K562 (cell line): ENCODE measurements around the gene WDR27. TPM values are rescaled to one million over a fixed set of nuclear protein-coding genes. Genes with fewer than 3 reads are reported as not detected.

ENCODE experiments used
- ATAC-seq: fragments of 200-7000 bp; cut with Tn5 transposase; 3 replicates; pipeline ENCODE4 v1.9.1; 2020; ENCODE audit warnings: moderate library complexity
- BruUV-seq: library from RNA; stranded (reverse); fragments of 400-500 nt; replicated peaks from 2 replicates; lab custom pipeline; 2021; lab: Mats Ljungman, UMichigan
- CTCF ChIA-PET: fragments of 300-600 bp; formaldehyde crosslinking; extraction: SDS; loops from one replicate; lab custom pipeline; 2021; ENCODE audit warnings: low intra/inter-chr PET ratio; lab: Yijun Ruan, JAX
- POLR2A ChIA-PET: fragments of 300-600, 350-650 bp; sonication (Branson Sonifier 250); formaldehyde crosslinking; extraction: SDS; loops from one replicate; lab custom pipeline; 2021; ENCODE audit warnings: antibody characterized with exemption, inconsistent platforms; lab: Yijun Ruan, JAX
- DNase-seq, 4 experiments: peaks; one replicate each; pipeline versions ENCODE4 v3.0.0 to v3.0.0-alpha.2; 2011 to 2018; ENCODE audit warnings: low spot score in 3 of 4, mixed read lengths in 3 of 4; ENCODE audit errors: extremely low read depth in 1 of 4
- FAIRE-seq: peaks from 2 replicates; lab custom pipeline; 2011; peaks lifted over from hg19 to GRCh38; lab: Jason Lieb, UNC
- H2AFZ ChIP-seq: 2 replicates; pipeline ENCODE4 v1.6.0; 2011; ENCODE audit warnings: low read depth, low read length, control low read depth, inconsistent platforms
- H3K27ac ChIP-seq: fragments of 200-600 bp; 3 replicates; pipeline ENCODE4 v1.8.0; 2011; ENCODE audit warnings: low read depth, mild to moderate bottlenecking, control low read depth, inconsistent platforms, low read length, moderate library complexity, mixed read lengths; ENCODE audit errors: extremely low read depth
- H3K27me3 ChIP-seq, 2 experiments: fragments of 300-600 bp in 1 of 2; 2 replicates in 1 of 2; 3 replicates in 1 of 2; pipeline versions ENCODE4 v1.6.0 to v1.8.0; 2011; ENCODE audit warnings: inconsistent platforms in 2 of 2, low read length in 2 of 2, mild to moderate bottlenecking in 1 of 2, mixed read lengths in 1 of 2, moderate library complexity in 1 of 2; ENCODE audit not compliant: control insufficient read depth in 2 of 2, insufficient read depth in 2 of 2
- H3K36me3 ChIP-seq: fragments of 300-600 bp; 3 replicates; pipeline ENCODE4 v1.8.0; 2011; ENCODE audit warnings: mild to moderate bottlenecking, low read length, inconsistent platforms; ENCODE audit not compliant: control insufficient read depth, insufficient read depth
- H3K4me1 ChIP-seq, 2 experiments: fragments of 200-600 bp in 1 of 2; replicated peaks in 1 of 2; 2 replicates in 1 of 2; 3 replicates in 1 of 2; pipeline versions ENCODE4 v1.5.1 to v1.8.0; 2011; ENCODE audit warnings: inconsistent platforms in 2 of 2, low read length in 2 of 2, mild to moderate bottlenecking in 1 of 2, mixed read lengths in 1 of 2, moderate library complexity in 1 of 2; ENCODE audit not compliant: control insufficient read depth in 2 of 2, insufficient read depth in 2 of 2
- H3K4me2 ChIP-seq: 2 replicates; pipeline ENCODE4 v1.6.1; 2011; ENCODE audit warnings: low read length, control low read depth, inconsistent platforms, mixed read lengths; ENCODE audit not compliant: insufficient read depth
- H3K4me3 ChIP-seq: fragments of 200-600 bp; sonication (generic), shearing (Covaris generic); 2 replicates; pipeline ENCODE4 v1.5.1; 2016; ENCODE audit warnings: control low read depth, inconsistent platforms
- H3K79me2 ChIP-seq: fragments of 200-600 bp; 3 replicates; pipeline ENCODE4 v1.8.0; 2011; ENCODE audit warnings: low read length, inconsistent platforms; ENCODE audit not compliant: control insufficient read depth, insufficient read depth
- H3K9ac ChIP-seq, 2 experiments: 2 replicates each; pipeline versions ENCODE4 v1.6.0 to v1.6.1; 2011; ENCODE audit warnings: low read depth in 2 of 2, low read length in 2 of 2, control low read depth in 1 of 2, inconsistent platforms in 1 of 2, mild to moderate bottlenecking in 1 of 2, mixed read lengths in 1 of 2; ENCODE audit not compliant: insufficient read depth in 1 of 2
- H3K9me1 ChIP-seq: one replicate; pipeline ENCODE4 v1.6.0; 2011; ENCODE audit warnings: inconsistent platforms, mild to moderate bottlenecking, low read length, moderate library complexity; ENCODE audit not compliant: control insufficient read depth, insufficient read depth
- H3K9me3 ChIP-seq: replicated peaks from 2 replicates; pipeline ENCODE4 v1.5.1; 2011; ENCODE audit warnings: low read depth, low read length, inconsistent platforms; ENCODE audit not compliant: control insufficient read depth, insufficient read depth
- H4K20me1 ChIP-seq: replicated peaks from 2 replicates; pipeline ENCODE4 v1.6.1; 2011; ENCODE audit warnings: low read length, inconsistent platforms, mixed read lengths; ENCODE audit not compliant: control insufficient read depth, insufficient read depth
- ARID3A ChIP-seq: IDR thresholded peaks from 2 replicates; pipeline ENCODE4 v1.6.1; 2012; ENCODE audit warnings: low read depth, low read length, improper control_type of control experiment, borderline replicate concordance
- DEAF1 ChIP-seq: fragments of 450-650 bp; formaldehyde crosslinking; IDR thresholded peaks from 2 replicates; pipeline ENCODE4 v1.4.0; 2020; ENCODE audit warnings: mild to moderate bottlenecking, moderate library complexity
- EHMT2 ChIP-seq: fragments of 450-650 bp; IDR thresholded peaks from 2 replicates; pipeline ENCODE4 v1.6.1; 2018; ENCODE audit warnings: antibody characterized with exemption
- FOXP1 ChIP-seq: sonication (generic); formaldehyde crosslinking; IDR thresholded peaks from 2 replicates; pipeline ENCODE4 v1.8.0; 2022; ENCODE audit warnings: mild to moderate bottlenecking, missing genetic modification reagents
- GTF2A2 ChIP-seq: IDR thresholded peaks from 2 replicates; pipeline ENCODE4 v1.6.1; 2016; ENCODE audit warnings: mild to moderate bottlenecking, missing genetic modification characterization, missing compliant biosample characterization
- HDAC1 ChIP-seq, 2 experiments: fragments of 450-650 bp; IDR thresholded peaks; 2 replicates each; pipeline ENCODE4 v1.6.1; 2016 to 2017; ENCODE audit warnings: inconsistent platforms in 1 of 2, mild to moderate bottlenecking in 1 of 2, moderate library complexity in 1 of 2
- IFI16 ChIP-seq: fragments of 250-450 bp; sonication (Bioruptor Pico); IDR thresholded peaks from 2 replicates; pipeline ENCODE4 v2.1.2; 2022; ENCODE audit warnings: mild to moderate bottlenecking, inconsistent platforms
- IRF2 ChIP-seq: sonication (generic); formaldehyde crosslinking; IDR thresholded peaks from 2 replicates; pipeline ENCODE4 v1.8.1; 2022; ENCODE audit warnings: mild to moderate bottlenecking, missing genetic modification reagents
- PHF8 ChIP-seq: fragments of 200-600 bp; sonication (generic); IDR thresholded peaks from 2 replicates; pipeline ENCODE4 v1.6.1; 2012; ENCODE audit warnings: mixed run types, mild to moderate bottlenecking, inconsistent platforms, low read length, moderate library complexity, borderline replicate concordance
- PTTG1 ChIP-seq: fragments of 450-650 bp; IDR thresholded peaks from 2 replicates; pipeline ENCODE4 v1.6.1; 2016; ENCODE audit warnings: low read depth, mild to moderate bottlenecking, missing genetic modification characterization, missing compliant biosample characterization
- SMAD2 ChIP-seq: fragments of 150-350 bp; IDR thresholded peaks from 2 replicates; pipeline ENCODE4 v1.6.1; 2014; ENCODE audit warnings: low read depth, mild to moderate bottlenecking, low read length
- TCF7 ChIP-seq: sonication (generic); IDR thresholded peaks from 2 replicates; pipeline ENCODE4 v1.6.1; 2016; ENCODE audit warnings: antibody characterized with exemption, borderline replicate concordance
- XRCC4 ChIP-seq: IDR thresholded peaks from one replicate; pipeline ENCODE4 v1.6.1; 2011; ENCODE audit not compliant: insufficient read depth, insufficient read length; ENCODE audit errors: extremely low read depth
- ZNF354B ChIP-seq: fragments of 250-450 bp; sonication (Bioruptor Pico); IDR thresholded peaks from 2 replicates; pipeline ENCODE4 v1.4.0; 2020
- ZNF551 ChIP-seq: fragments of 250-450 bp; sonication (Bioruptor Pico); IDR thresholded peaks from 2 replicates; pipeline ENCODE4 v1.5.0; 2021; ENCODE audit warnings: mild to moderate bottlenecking, moderate library complexity
- ZNF589 ChIP-seq: fragments of 200-800 bp; sonication (Bioruptor generic); IDR thresholded peaks from 2 replicates; pipeline ENCODE4 v1.6.1; 2016; ENCODE audit warnings: low read depth, missing genetic modification characterization, missing compliant biosample characterization
- ZNF655 ChIP-seq: fragments of 250-450 bp; sonication (Bioruptor Pico); IDR thresholded peaks from 2 replicates; pipeline ENCODE4 v1.5.0; 2021
- WGBS: fragments of 100-300 bp; shearing (Covaris generic); methylation state at CpG from one replicate; pipeline ENCODE4 v1.1.6; 2016; ENCODE audit warnings: low coverage, mixed read lengths; ENCODE audit not compliant: insufficient coverage; ENCODE audit errors: missing lambda C conversion rate; 5-methylcytosine and 5-hydroxymethylcytosine counted together
- in situ Hi-C: fragments of 300-500 bp; cut with MboI; formaldehyde crosslinking; loops from 4 replicates; pipeline ENCODE4 v1.15.0; 2018; ENCODE audit warnings: inconsistent platforms, mixed read lengths
- intact Hi-C: fragments of 100-400 bp; cut with micrococcal nuclease; formaldehyde crosslinking; loops from 2 replicates; pipeline ENCODE4 v1.14.2; 2022
- polyA plus RNA-seq, 8 experiments: library from polyadenylated mRNA; depleted of rRNA in 4 of 8; stranded (reverse) in 5 of 8; unstranded in 3 of 8; fragments of >200 nt; fragmentation: Nextera tagmentation in 2 of 8; fragmentation: Illumina TruSeq in 1 of 8; extraction: Ambion mirVana in 2 of 8; extraction: Trizol in 1 of 8; gene quantifications; 2 replicates each; pipeline versions ENCODE4 v1.2.1 to v1.2.3, GENCODE V29; 2011 to 2014; ENCODE audit warnings: inconsistent platforms in 1 of 8, missing spikeins in 1 of 8
- total RNA-seq, 7 experiments: library from RNA; depleted of rRNA in 6 of 7; stranded (reverse); fragments of >200 nt in 6 of 7; fragmentation: Illumina TruSeq in 2 of 7; extraction: Trizol in 2 of 7; gene quantifications; 2 replicates each; pipeline versions ENCODE4 v1.2.1 to v1.2.3, GENCODE V29; 2011 to 2021; ENCODE audit warnings: low replicate concordance in 1 of 7

WDR27 gene
- total and polyA plus RNA-seq, 9 of the 15 experiments (the other 6 are each of a cell fraction or from before 2014, with no cell fraction given) = 4.3 to 77.2 (median 22.7) TPM

DNA sequence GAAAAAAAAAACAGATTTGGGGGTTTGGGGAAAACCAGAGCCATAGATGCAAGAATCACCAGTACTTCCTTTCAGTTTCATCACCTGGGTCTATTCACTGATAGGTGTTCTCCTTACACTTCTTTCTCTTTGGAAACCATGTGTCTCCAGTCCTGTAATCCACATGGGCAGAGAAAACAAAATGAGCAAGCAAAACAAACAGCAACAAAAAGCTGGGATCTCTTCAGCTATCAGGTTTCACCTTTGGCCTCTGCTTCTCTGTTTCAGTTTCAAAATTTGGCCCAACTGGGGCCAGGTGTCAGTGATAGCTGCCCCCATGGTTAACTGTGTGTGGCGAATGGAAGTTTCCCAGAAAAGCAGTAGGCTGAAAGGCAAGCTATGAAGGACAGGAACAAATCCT, 228.2 kb downstream of the WDR27 start:
- no peaks in the 10 kb centered on the region for H4K20me1 ChIP-seq
- no peaks in the 10 kb centered on the region for H3K4me1 ChIP-seq
- H3K36me3 ChIP-seq = no peaks in the 10 kb centered on the region
- TF ChIP-seq FOXP1 (CRISPR knock-in tag) = no peak
- no peak for TF ChIP-seq DEAF1 (CRISPR knock-in tag)
- no peak for TF ChIP-seq PTTG1 (tag)
- no peak for TF ChIP-seq HDAC1 (IDR thresholded peaks at IDR 0.05)
- no peak for TF ChIP-seq PHF8
- TF ChIP-seq SMAD2 = no peak
- TF ChIP-seq XRCC4 = no peak
- no peak for TF ChIP-seq ZNF551 (CRISPR knock-in tag)
- TF ChIP-seq ZNF655 = no peak
- TF ChIP-seq IFI16 (CRISPR knock-in tag) = no peak
- no peak for TF ChIP-seq ARID3A
- no peak for TF ChIP-seq IRF2 (CRISPR knock-in tag)
- no peak for TF ChIP-seq TCF7
- TF ChIP-seq EHMT2 = no peak
- TF ChIP-seq ZNF589 (CRISPR knock-in tag) = no peak
- TF ChIP-seq GTF2A2 (tag) = no peak
- TF ChIP-seq ZNF354B (CRISPR knock-in tag) = no peak
- H3K27me3 ChIP-seq = no peaks in the 10 kb centered on the region
- no peak overlapping the region for H2AFZ ChIP-seq
- no peak overlapping the region for H3K9ac ChIP-seq
- intact Hi-C loops (no loop called here), in situ Hi-C loops (no loop called here)
- FAIRE-seq = no peak
- ChIA-PET POLR2A (interaction anchor here (0.9 kb wide), 1 partner anchor 12 kb away, joined by 3 read pairs; no protein-coding TSS in a partner anchor), CTCF (no interaction called here)
- no peak overlapping the region for H3K27ac ChIP-seq
- H3K9me1 ChIP-seq = no peaks in the 10 kb centered on the region
- H3K4me3 ChIP-seq = no peak overlapping the region
- DNase-seq = no peak
- no TSS peak for BruUV-seq
- H3K9me3 ChIP-seq = no peaks in the 10 kb centered on the region
- WGBS = 0% methylated on average over 1 of the region's 1 CpG
- no peak for ATAC-seq
- H3K79me2 ChIP-seq = no peaks in the 10 kb centered on the region
- no peak overlapping the region for H3K4me2 ChIP-seq
